Trophoblast cell (in vitro differentiated cells and primary cell): ENCODE data around the gene NPL.

Source experiments
- DNase-seq, 2 donors: peaks; one replicate each; pipeline ENCODE4 v3.0.0-alpha.2; 2016
- H2AFZ ChIP-seq: 2 replicates; pipeline ENCODE4 v1.6.1; 2013; ENCODE audit warnings: low read length, moderate library complexity, mild to moderate bottlenecking; ENCODE audit not compliant: insufficient read depth, poor library complexity
- H2AK5ac ChIP-seq: 2 replicates; pipeline ENCODE4 v1.6.1; 2013; ENCODE audit warnings: mild to moderate bottlenecking, low read length
- H2BK120ac ChIP-seq: 2 replicates; pipeline ENCODE4 v1.6.1; 2013; ENCODE audit warnings: low read length, mild to moderate bottlenecking, moderate library complexity; ENCODE audit not compliant: insufficient read depth, poor library complexity
- H2BK12ac ChIP-seq: 2 replicates; pipeline ENCODE4 v1.6.1; 2013; ENCODE audit warnings: mild to moderate bottlenecking, low read length, moderate library complexity
- H2BK5ac ChIP-seq: 2 replicates; pipeline ENCODE4 v1.6.1; 2013; ENCODE audit warnings: low read length, low read depth, moderate library complexity, mild to moderate bottlenecking; ENCODE audit not compliant: poor library complexity
- H3K14ac ChIP-seq: 2 replicates; pipeline ENCODE4 v1.6.1; 2013; ENCODE audit warnings: mild to moderate bottlenecking, low read length
- H3K18ac ChIP-seq: 2 replicates; pipeline ENCODE4 v1.6.1; 2013; ENCODE audit warnings: mild to moderate bottlenecking, low read length
- H3K23ac ChIP-seq: 2 replicates; pipeline ENCODE4 v1.6.1; 2013; ENCODE audit warnings: low read length
- H3K27ac ChIP-seq: 2 replicates; pipeline ENCODE4 v1.5.1; 2013; ENCODE audit warnings: low read depth, mild to moderate bottlenecking, inconsistent platforms, low read length, moderate library complexity
- H3K27me3 ChIP-seq: 2 replicates; pipeline ENCODE4 v1.6.1; 2013; ENCODE audit warnings: inconsistent platforms, mild to moderate bottlenecking, low read length, moderate library complexity; ENCODE audit not compliant: insufficient read depth
- H3K36me3 ChIP-seq, 2 experiments: 1 replicate in 1 of 2; 2 replicates in 1 of 2; pipeline ENCODE4 v1.6.1; 2013; ENCODE audit warnings: low read length in 2 of 2, mild to moderate bottlenecking in 2 of 2, moderate library complexity in 1 of 2; ENCODE audit not compliant: insufficient read depth in 2 of 2, control insufficient read depth in 1 of 2
- H3K4ac ChIP-seq: 2 replicates; pipeline ENCODE4 v1.6.1; 2013; ENCODE audit warnings: low read depth, mild to moderate bottlenecking, low read length, moderate library complexity
- H3K4me1 ChIP-seq, 2 experiments: 1 replicate in 1 of 2; 2 replicates in 1 of 2; pipeline ENCODE4 v1.6.1; 2013; ENCODE audit warnings: low read length in 2 of 2, mild to moderate bottlenecking in 2 of 2, moderate library complexity in 1 of 2; ENCODE audit not compliant: insufficient read depth in 2 of 2, control insufficient read depth in 1 of 2
- H3K4me2 ChIP-seq: 2 replicates; pipeline ENCODE4 v1.6.1; 2013; ENCODE audit warnings: inconsistent platforms, mild to moderate bottlenecking, low read length, moderate library complexity
- H3K4me3 ChIP-seq: 2 replicates; pipeline ENCODE4 v1.5.1; 2013; ENCODE audit warnings: mild to moderate bottlenecking, low read depth, low read length, inconsistent platforms
- H3K79me1 ChIP-seq: one replicate; pipeline ENCODE4 v1.6.1; 2013; ENCODE audit warnings: low read length
- H3K79me2 ChIP-seq: 2 replicates; pipeline ENCODE4 v1.6.1; 2013; ENCODE audit warnings: low read length, mild to moderate bottlenecking; ENCODE audit not compliant: control insufficient read depth, insufficient read depth, poor library complexity
- H3K9ac ChIP-seq: 2 replicates; pipeline ENCODE4 v1.6.1; 2013; ENCODE audit warnings: mild to moderate bottlenecking, low read length
- H3K9me3 ChIP-seq: 2 replicates; pipeline ENCODE4 v1.6.1; 2013; ENCODE audit warnings: low read depth, mild to moderate bottlenecking, control low read depth, inconsistent platforms, low read length; ENCODE audit not compliant: insufficient read depth
- H4K12ac ChIP-seq: 2 replicates; pipeline ENCODE4 v1.6.1; 2013; ENCODE audit warnings: low read depth, mild to moderate bottlenecking, low read length, moderate library complexity
- H4K8ac ChIP-seq: 2 replicates; pipeline ENCODE4 v1.6.1; 2013; ENCODE audit warnings: low read depth, mild to moderate bottlenecking, low read length, moderate library complexity
- H4K91ac ChIP-seq: one replicate; pipeline ENCODE4 v1.6.1; 2013; ENCODE audit warnings: low read depth, mild to moderate bottlenecking, low read length, moderate library complexity
- WGBS: extraction: QIAGEN DNeasy Blood & Tissue Kit; methylation state at CpG from one replicate; pipeline ENCODE4 v1.1.7; 2013; ENCODE audit warnings: missing lambda C conversion rate; ENCODE audit not compliant: insufficient read length, insufficient coverage; ENCODE audit errors: extremely low coverage; 5-methylcytosine and 5-hydroxymethylcytosine counted together

NPL gene

DNA sequence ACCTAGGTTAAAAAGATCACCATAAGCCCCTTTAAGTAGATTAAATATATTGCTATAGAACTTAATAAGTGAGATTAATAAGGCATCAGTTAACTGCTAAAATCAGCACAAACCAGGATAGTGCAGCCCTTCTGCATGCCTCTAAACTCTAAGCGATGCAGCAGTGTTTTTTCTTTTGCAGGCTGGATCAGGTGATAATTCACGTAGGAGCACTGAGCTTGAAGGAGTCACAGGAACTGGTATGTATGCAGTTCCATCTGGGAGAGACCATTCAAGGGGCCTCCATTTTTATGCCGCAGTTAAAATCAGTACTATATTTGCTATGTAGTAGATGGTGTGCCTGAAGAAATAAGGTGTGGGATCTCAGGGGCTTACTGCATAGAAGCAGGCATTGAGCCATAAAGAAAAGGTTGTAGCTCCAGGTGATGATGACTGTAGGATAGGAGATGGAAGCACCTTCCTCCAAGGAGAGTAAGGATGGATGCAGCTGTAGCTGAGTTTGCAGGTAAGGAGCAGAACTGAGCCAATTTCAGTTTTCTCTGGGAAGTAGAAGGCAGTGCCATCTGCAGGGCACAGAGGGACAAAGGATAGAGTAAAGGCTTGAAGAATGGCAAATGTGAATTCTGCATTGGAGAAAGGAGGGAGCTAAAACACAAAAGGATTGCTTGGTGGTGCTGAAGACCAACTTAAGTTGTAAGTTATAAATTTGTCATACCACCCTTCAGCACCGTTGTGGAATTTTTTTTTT lies 22.6 kb downstream of the NPL start:
- H3K27ac ChIP-seq: no peak overlapping the region
- H3K79me2 ChIP-seq: no peaks in the 10 kb centered on the region
- H3K9ac ChIP-seq: no peak overlapping the region
- no peaks in the 10 kb centered on the region for H3K9me3 ChIP-seq
- no peak overlapping the region for H3K14ac ChIP-seq
- no peak overlapping the region for H2AFZ ChIP-seq
- no CpG with 5 or more reads among the region's 4 CpGs for WGBS
- H3K23ac ChIP-seq: no peak overlapping the region
- no peak overlapping the region for H4K12ac ChIP-seq
- no peak overlapping the region for H4K8ac ChIP-seq
- no peak overlapping the region for H2BK120ac ChIP-seq
- no peak overlapping the region for H3K4me3 ChIP-seq
- no peak overlapping the region for H2BK5ac ChIP-seq
- H2BK12ac ChIP-seq: no peak overlapping the region
- H4K91ac ChIP-seq: no peak overlapping the region
- DNase-seq: no peak
- no peaks in the 10 kb centered on the region for H3K4me1 ChIP-seq
- H3K4me2 ChIP-seq: no peak overlapping the region
- no peak overlapping the region for H2AK5ac ChIP-seq
- H3K4ac ChIP-seq: no peak overlapping the region
- no peaks in the 10 kb centered on the region for H3K27me3 ChIP-seq
- no peak overlapping the region for H3K18ac ChIP-seq
- no peaks in the 10 kb centered on the region for H3K79me1 ChIP-seq
- H3K36me3 ChIP-seq: no peaks in the 10 kb centered on the region

DNA sequence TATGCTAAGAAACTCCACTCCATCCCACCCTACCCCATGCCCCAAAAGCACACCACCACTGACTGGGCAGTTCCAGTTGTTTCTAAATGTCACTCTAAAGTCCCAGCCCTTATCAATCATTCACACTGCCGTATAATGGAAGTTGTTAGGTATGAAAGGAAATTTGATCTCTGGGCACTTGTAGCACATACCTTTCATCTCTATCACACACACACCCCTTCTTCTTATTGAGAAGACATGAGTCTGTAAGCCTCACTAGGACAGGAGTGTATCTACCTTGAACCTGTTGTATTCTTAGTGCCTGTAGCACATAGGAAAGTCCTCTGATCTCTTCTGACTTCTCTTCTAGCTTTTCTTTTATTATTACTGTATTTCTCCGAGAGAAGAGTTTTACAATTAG lies 27.3 kb downstream of the NPL start:
- no peak overlapping the region for H2AFZ ChIP-seq
- H2AK5ac ChIP-seq: no peak overlapping the region
- H3K27me3 ChIP-seq: no peaks in the 10 kb centered on the region
- DNase-seq: no peak
- no peak overlapping the region for H4K8ac ChIP-seq
- no peaks in the 10 kb centered on the region for H3K4me1 ChIP-seq
- H4K91ac ChIP-seq: no peak overlapping the region
- no peak overlapping the region for H3K4ac ChIP-seq
- H3K23ac ChIP-seq: no peak overlapping the region
- H3K36me3 ChIP-seq: no peaks in the 10 kb centered on the region
- no peak overlapping the region for H3K4me3 ChIP-seq
- H4K12ac ChIP-seq: no peak overlapping the region
- H3K27ac ChIP-seq: no peak overlapping the region
- H2BK120ac ChIP-seq: no peak overlapping the region
- H3K79me1 ChIP-seq: no peaks in the 10 kb centered on the region
- no peak overlapping the region for H3K14ac ChIP-seq
- H3K79me2 ChIP-seq: no peaks in the 10 kb centered on the region
- H3K9ac ChIP-seq: no peak overlapping the region
- H3K9me3 ChIP-seq: no peaks in the 10 kb centered on the region
- WGBS: no CpG with 5 or more reads among the region's 2 CpGs
- H3K4me2 ChIP-seq: no peak overlapping the region
- no peak overlapping the region for H3K18ac ChIP-seq
- no peak overlapping the region for H2BK12ac ChIP-seq
- no peak overlapping the region for H2BK5ac ChIP-seq

DNA sequence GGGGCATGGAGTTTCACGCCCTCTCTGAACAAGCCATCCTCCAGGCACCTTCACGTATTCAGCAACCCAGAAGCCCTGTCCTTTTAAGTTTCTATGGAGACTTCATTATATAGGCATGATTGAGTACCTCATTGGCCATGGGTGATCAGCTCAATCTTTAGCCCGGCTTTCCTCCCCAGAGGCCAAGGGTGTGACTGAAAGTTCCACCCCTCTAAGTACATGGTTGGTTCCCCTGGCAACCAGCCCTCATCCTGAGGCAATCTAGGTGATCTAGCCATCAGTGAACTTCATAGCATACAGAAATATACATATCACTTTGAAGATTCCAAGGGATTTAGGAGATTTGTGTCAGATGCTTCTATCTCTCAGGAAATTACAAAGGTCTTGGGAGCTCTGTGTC lies 28.2 kb downstream of the NPL start:
- Histone ChIP-seq H3K79me2 (no peaks in the 10 kb centered on the region), H3K9ac (no peak overlapping the region), H2BK120ac (no peak overlapping the region), H3K27ac (no peak overlapping the region), H4K12ac (no peak overlapping the region), H3K4me1 (no peaks in the 10 kb centered on the region), H3K14ac (no peak overlapping the region), H4K8ac (no peak overlapping the region), H3K4me3 (no peak overlapping the region), H3K79me1 (no peaks in the 10 kb centered on the region), H2BK12ac (no peak overlapping the region), H2BK5ac (no peak overlapping the region), H3K18ac (no peak overlapping the region), H3K4me2 (no peak overlapping the region), H2AK5ac (no peak overlapping the region), H3K4ac (no peak overlapping the region), H2AFZ (no peak overlapping the region), H4K91ac (no peak overlapping the region), H3K23ac (no peak overlapping the region), H3K36me3 (no peaks in the 10 kb centered on the region), H3K27me3 (no peaks in the 10 kb centered on the region), H3K9me3 (no peaks in the 10 kb centered on the region)
- WGBS: no CpG with 5 or more reads among the region's 3 CpGs
- DNase-seq: peak in 1 of 2 donors; percentile 52

DNA sequence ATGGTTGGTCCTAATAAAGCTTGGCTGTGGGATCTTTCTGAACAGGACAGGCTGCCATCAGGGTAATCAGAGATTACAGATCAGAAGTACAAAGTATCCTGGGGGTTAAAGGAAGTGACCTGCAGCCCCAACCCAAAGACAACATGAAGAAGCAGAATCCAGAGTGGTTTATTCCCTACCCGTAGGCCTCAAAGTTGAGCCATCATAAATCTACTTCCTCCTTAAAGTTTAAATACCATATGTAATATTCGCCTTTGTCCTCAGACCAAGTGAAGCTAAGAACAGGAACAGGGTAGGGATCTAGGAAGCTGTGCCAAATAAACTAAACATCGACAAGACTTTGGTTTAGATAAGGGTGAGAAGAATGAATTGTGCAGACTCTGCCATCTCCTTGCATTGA lies 33.6 kb downstream of the NPL start:
- no peaks in the 10 kb centered on the region for H3K9me3 ChIP-seq
- no peak overlapping the region for H3K4me3 ChIP-seq
- no peak overlapping the region for H2AFZ ChIP-seq
- H2BK120ac ChIP-seq: no peak overlapping the region
- H3K79me1 ChIP-seq: no peaks in the 10 kb centered on the region
- no peak overlapping the region for H3K27ac ChIP-seq
- no peak overlapping the region for H3K4ac ChIP-seq
- no peak overlapping the region for H2AK5ac ChIP-seq
- H3K4me2 ChIP-seq: no peak overlapping the region
- H3K9ac ChIP-seq: no peak overlapping the region
- H3K79me2 ChIP-seq: no peaks in the 10 kb centered on the region
- H4K91ac ChIP-seq: no peak overlapping the region
- H3K23ac ChIP-seq: no peak overlapping the region
- no peak overlapping the region for H2BK12ac ChIP-seq
- H3K18ac ChIP-seq: no peak overlapping the region
- H3K14ac ChIP-seq: no peak overlapping the region
- no CpG with 5 or more reads among the region's 3 CpGs for WGBS
- no peaks in the 10 kb centered on the region for H3K36me3 ChIP-seq
- no peaks in the 10 kb centered on the region for H3K4me1 ChIP-seq
- H2BK5ac ChIP-seq: no peak overlapping the region
- H4K8ac ChIP-seq: no peak overlapping the region
- DNase-seq: no peak
- no peaks in the 10 kb centered on the region for H3K27me3 ChIP-seq
- no peak overlapping the region for H4K12ac ChIP-seq
